Measurements from ENCODE around the gene PEX26.

- TF ChIP-seq CTCF (IDR thresholded peaks at IDR 0.05), result no peak
- TF ChIP-seq EZH2 (IDR thresholded peaks at IDR 0.05; ENCODE audit: borderline replicate concordance, insufficient read depth, low read depth, low read length, poor library complexity, severe bottlenecking), result no peak
Observed at GRCh38 chr22:18031695-18032454, 45.9 kb upstream of the PEX26 start.

Data from B cell (primary cell).